ENCODE measurements around the gene IFTAP. TPM values are rescaled to one million over a fixed set of nuclear protein-coding genes. Genes with fewer than 3 reads are reported as not detected.

The IFTAP gene
- total and polyA plus RNA-seq, 10 of the 15 experiments (the other 5 are each of a cell fraction or from before 2014, with no cell fraction given): 0.32 to 1.0 (median 0.63) TPM; not detected in 2

- no peak for TF ChIP-seq E2F4 (IDR thresholded peaks at IDR 0.05; ENCODE audit: low read depth, low read length)
Measured at GRCh38 chr11:36608491-36609199, 14.3 kb downstream of the IFTAP start (continued).

- no TSS peak for BruUV-seq (replicated peaks)
- TF ChIP-seq IKZF1 (conservative IDR thresholded peaks at IDR 0.05) (no peak), E2F8 (IDR thresholded peaks at IDR 0.05; ENCODE audit: low read depth, partially characterized antibody) (no peak), ZNF274 (IDR thresholded peaks at IDR 0.05; ENCODE audit: insufficient read depth, insufficient read length) (no peak), CREM (IDR thresholded peaks at IDR 0.05; ENCODE audit: low read depth) (no peak), ESRRA (IDR thresholded peaks at IDR 0.05; ENCODE audit: low read length) (no peak), YY1 (IDR thresholded peaks at IDR 0.05; ENCODE audit: low read depth, low read length) (no peak), ZBTB11 (CRISPR knock-in tag; IDR thresholded peaks at IDR 0.05) (no peak), ZBED1 (IDR thresholded peaks at IDR 0.05; ENCODE audit: borderline replicate concordance) (no peak), PKNOX1 (IDR thresholded peaks at IDR 0.05) (no peak), KAT2A (conservative IDR thresholded peaks at IDR 0.05; ENCODE audit: control insufficient read depth, low read depth, low read length) (no peak), MYB (IDR thresholded peaks at IDR 0.05; ENCODE audit: borderline replicate concordance, low read depth, low read length) (no peak), MEF2B (IDR thresholded peaks at IDR 0.05; ENCODE audit: partially characterized antibody, poor library complexity, severe bottlenecking) (no peak), JUNB (IDR thresholded peaks at IDR 0.05) (no peak), SREBF1 (IDR thresholded peaks at IDR 0.05; ENCODE audit: low read length) (no peak)
Measured at GRCh38 chr11:36609383-36609782, 15.1 kb downstream of the IFTAP start.

More at GRCh38 chr11:36609383-36609782, 15.1 kb downstream of the IFTAP start:
- CTCF ChIA-PET: interaction anchor here (1.0 to 1.7 kb wide), 2 partner anchors 11 to 138 kb away, joined by 3 to 6 read pairs; no protein-coding TSS in a partner anchor
- Histone ChIP-seq H3K9me3 (replicated peaks; ENCODE audit: control insufficient read depth, insufficient read depth, low read length) (no peaks in the 10 kb centered on the region), H4K20me1 (ENCODE audit: control insufficient read depth, insufficient read depth) (no peaks in the 10 kb centered on the region), H3K27ac (ENCODE audit: control insufficient read depth, insufficient read depth) (no peak overlapping the region), H3K36me3 (ENCODE audit: control insufficient read depth in 2 of 2, insufficient read depth in 2 of 2, low read length in 1 of 2) (no peaks in the 10 kb centered on the region), H3K4me1 (ENCODE audit: control insufficient read depth, insufficient read depth, low read length) (no peaks in the 10 kb centered on the region), H3K27me3 (replicated peaks in 1 of 2; ENCODE audit: control insufficient read depth in 2 of 2, insufficient read depth in 2 of 2, low read length in 1 of 2) (peaks cover 0 to 5% of the 10 kb centered on the region in 2 experiments; a peak in 1 of 4 replicates), H2AFZ (ENCODE audit: control insufficient read depth, low read depth, low read length) (no peak overlapping the region), H3K4me3 (no peak overlapping the region), H3K79me2 (ENCODE audit: control insufficient read depth, insufficient read depth, low read length) (no peaks in the 10 kb centered on the region), H3K4me2 (ENCODE audit: control insufficient read depth, insufficient read depth) (no peak overlapping the region), H3K9ac (ENCODE audit: control insufficient read depth, insufficient read depth, low read length) (no peak overlapping the region)
- SMC1A ChIA-PET (ENCODE audit: uncharacterized antibody, unreplicated experiment): interaction anchor here (1.1 to 1.4 kb wide), 2 partner anchors 8 to 44 kb away, joined by 3 to 4 read pairs; no protein-coding TSS in a partner anchor
- POLR2A ChIA-PET: no interaction called here
- DNase-seq (ENCODE audit: low read depth, low spot score) (no peak), FAIRE-seq (no peak), ATAC-seq (no peak)
- WGBS (ENCODE audit: insufficient coverage, insufficient replicate concordance, low lambda C conversion rate, missing lambda C conversion rate): 15% methylated on average over 2 of the region's 2 CpGs
- in situ Hi-C loops (cut with MboI) (no loop called here), intact Hi-C loops (cut with micrococcal nuclease; ENCODE audit: unreplicated experiment) (no loop called here)
- RAD21 ChIA-PET (ENCODE audit: unreplicated experiment): no interaction called here
